HG03045 (cell line): ENCODE measurements around the gene LIPG.
"Not testable (repeated sequence)": the region's sequence is repeated elsewhere in the genome, so short reads cannot be mapped to it uniquely, and the experiment has no call there.

Source experiments
- ATAC-seq: cut with Tn5 transposase; IDR thresholded peaks from one replicate; pipeline ENCODE4 v1.9.1; 2021; ENCODE audit warnings: mild to moderate bottlenecking, moderate library complexity; ENCODE audit not compliant: unreplicated experiment

LIPG gene

GRCh38 chr18:49561289-49562193, at the start of gene LIPG:
Gene LIPG (plus strand): TSS chr18:49562057. CDS start chr18:49562309, 252 bp downstream.
- ATAC-seq, result peak; percentile 43

GRCh38 chr18:49512876-49513275, 49.0 kb upstream of the LIPG start:
- ATAC-seq, result not testable (repeated sequence)

- ATAC-seq, result no peak
Measured at GRCh38 chr18:49514577-49514976, 47.3 kb upstream of the LIPG start.

- not testable (repeated sequence) for ATAC-seq
Measured at GRCh38 chr18:49515003-49515402, 46.9 kb upstream of the LIPG start.

- ATAC-seq, result no peak
Measured at GRCh38 chr18:49515516-49515915, 46.3 kb upstream of the LIPG start.

- ATAC-seq, result no peak
Measured at GRCh38 chr18:49517483-49517882, 44.4 kb upstream of the LIPG start.

GRCh38 chr18:49519101-49519971, 42.5 kb upstream of the LIPG start:
- ATAC-seq, result no peak

GRCh38 chr18:49520661-49521145, 41.2 kb upstream of the LIPG start:
- no peak for ATAC-seq

GRCh38 chr18:49521216-49521835, 40.5 kb upstream of the LIPG start:
- ATAC-seq, result no peak

- ATAC-seq, result not testable (repeated sequence)
Measured at GRCh38 chr18:49523580-49524093, 38.2 kb upstream of the LIPG start.

- no peak for ATAC-seq
Measured at GRCh38 chr18:49524349-49524748, 37.5 kb upstream of the LIPG start.

- ATAC-seq, result no peak
Measured at GRCh38 chr18:49524951-49525350, 36.9 kb upstream of the LIPG start.

GRCh38 chr18:49525981-49526380, 35.9 kb upstream of the LIPG start:
- ATAC-seq, result no peak

GRCh38 chr18:49527631-49528327, 34.1 kb upstream of the LIPG start:
- ATAC-seq, result no peak

- ATAC-seq, result no peak
Measured at GRCh38 chr18:49529596-49529995, 32.3 kb upstream of the LIPG start.

GRCh38 chr18:49531678-49532153, 30.1 kb upstream of the LIPG start:
- ATAC-seq, result no peak

GRCh38 chr18:49534846-49535601, 26.8 kb upstream of the LIPG start:
- ATAC-seq, result no peak

- ATAC-seq, result no peak
Measured at GRCh38 chr18:49537232-49537896, 24.5 kb upstream of the LIPG start.

- ATAC-seq, result no peak
Measured at GRCh38 chr18:49544362-49544761, 17.5 kb upstream of the LIPG start.
